CD14-positive monocyte (primary cell): Measurements from ENCODE around the gene B4GALT2. TPM values are rescaled to one million over a fixed set of nuclear protein-coding genes. Genes with fewer than 3 reads are reported as not detected.

Source experiments
- DNase-seq, 3 donors: peaks; one replicate each; pipeline ENCODE4 v3.0.0-alpha.2; 2011 to 2022
- H2AFZ ChIP-seq: 2 replicates; pipeline ENCODE4 v1.6.0; 2012; ENCODE audit warnings: mild to moderate bottlenecking, low read depth, low read length, inconsistent platforms; ENCODE audit not compliant: insufficient read depth, poor library complexity, severe bottlenecking
- H3K27ac ChIP-seq, 2 donors: 1 replicate in 1 of 2; 2 replicates in 1 of 2; pipeline ENCODE4 v1.5.1; 2012 to 2013; ENCODE audit warnings: low read length in 2 of 2, control low read depth in 1 of 2, inconsistent platforms in 1 of 2, low read depth in 1 of 2, mild to moderate bottlenecking in 1 of 2
- H3K27me3 ChIP-seq, 2 donors: one replicate each; pipeline versions ENCODE4 v1.6.0 to v1.6.1; 2011 to 2013; ENCODE audit warnings: low read length in 2 of 2; ENCODE audit not compliant: control insufficient read depth in 2 of 2, insufficient read depth in 2 of 2
- H3K36me3 ChIP-seq, 2 donors: replicated peaks in 1 of 2; 1 replicate in 1 of 2; 2 replicates in 1 of 2; pipeline versions ENCODE4 v1.5.1 to v1.6.1; 2012 to 2013; ENCODE audit warnings: low read length in 2 of 2, control low read depth in 1 of 2, inconsistent platforms in 1 of 2, mild to moderate bottlenecking in 1 of 2; ENCODE audit not compliant: insufficient read depth in 2 of 2, control insufficient read depth in 1 of 2
- H3K4me1 ChIP-seq, 2 donors: 1 replicate in 1 of 2; 2 replicates in 1 of 2; pipeline versions ENCODE4 v1.5.1 to v1.6.1; 2012 to 2013; ENCODE audit warnings: low read length in 2 of 2, control low read depth in 1 of 2, inconsistent platforms in 1 of 2, mild to moderate bottlenecking in 1 of 2, moderate library complexity in 1 of 2; ENCODE audit not compliant: insufficient read depth in 2 of 2, control insufficient read depth in 1 of 2
- H3K4me2 ChIP-seq: replicated peaks from 2 replicates; pipeline ENCODE3; 2012; ENCODE audit warnings: low read length, moderate library complexity, mild to moderate bottlenecking; ENCODE audit not compliant: poor library complexity, severe bottlenecking; ENCODE audit errors: extremely low read depth
- H3K4me3 ChIP-seq, 3 experiments: fragments of 200-600 bp in 1 of 3; sonication (generic) in 1 of 3; replicated peaks in 1 of 3; 1 replicate in 2 of 3; 2 replicates in 1 of 3; pipeline ENCODE4 v1.5.1; 2011 to 2013; ENCODE audit warnings: low read length in 3 of 3, mild to moderate bottlenecking in 3 of 3, control low read depth in 2 of 3, low read depth in 2 of 3, inconsistent platforms in 1 of 3, moderate library complexity in 1 of 3
- H3K79me2 ChIP-seq: 2 replicates; pipeline ENCODE4 v1.6.0; 2012; ENCODE audit warnings: mild to moderate bottlenecking, control low read depth, inconsistent platforms, low read length, moderate library complexity; ENCODE audit not compliant: insufficient read depth
- H3K9ac ChIP-seq: 2 replicates; pipeline ENCODE4 v1.6.0; 2017; ENCODE audit warnings: low read length, mild to moderate bottlenecking; ENCODE audit not compliant: insufficient read depth, poor library complexity, severe bottlenecking
- H3K9me3 ChIP-seq, 2 donors: replicated peaks in 1 of 2; 1 replicate in 1 of 2; 2 replicates in 1 of 2; pipeline versions ENCODE4 v1.5.1 to v1.6.1; 2012 to 2013; ENCODE audit warnings: low read length in 2 of 2, control low read depth in 1 of 2; ENCODE audit not compliant: control insufficient read depth in 1 of 2, insufficient read depth in 1 of 2
- H4K20me1 ChIP-seq: 2 replicates; pipeline ENCODE4 v1.6.0; 2012; ENCODE audit warnings: mild to moderate bottlenecking, low read length, control low read depth, moderate library complexity; ENCODE audit not compliant: insufficient read depth
- H3K27ac Mint-ChIP-seq, 7 donors: one replicate each; pipeline ENCODE4 v1.8.0; 2020; ENCODE audit warnings: mild to moderate bottlenecking in 7 of 7, mixed read lengths in 7 of 7, moderate library complexity in 6 of 7, inconsistent platforms in 2 of 7
- H3K27me3 Mint-ChIP-seq, 3 donors: one replicate each; pipeline ENCODE4 v1.8.0; 2021 to 2022; ENCODE audit warnings: low read depth in 3 of 3, mild to moderate bottlenecking in 3 of 3, mixed read lengths in 3 of 3, moderate library complexity in 3 of 3, inconsistent platforms in 1 of 3
- H3K36me3 Mint-ChIP-seq, 2 donors: one replicate each; pipeline ENCODE4 v1.8.0; 2020; ENCODE audit warnings: mixed read lengths in 2 of 2, inconsistent platforms in 1 of 2, mild to moderate bottlenecking in 1 of 2
- H3K4me1 Mint-ChIP-seq: one replicate; pipeline ENCODE4 v1.8.0; 2020; ENCODE audit warnings: mild to moderate bottlenecking, mixed read lengths
- H3K4me3 Mint-ChIP-seq, 2 donors: one replicate each; pipeline ENCODE4 v1.8.0; 2020; ENCODE audit warnings: mild to moderate bottlenecking in 2 of 2, mixed read lengths in 2 of 2, moderate library complexity in 1 of 2
- H3K9me3 Mint-ChIP-seq, 7 donors: one replicate each; pipeline ENCODE4 v1.8.0; 2020 to 2022; ENCODE audit warnings: mixed read lengths in 7 of 7, mild to moderate bottlenecking in 6 of 7, moderate library complexity in 6 of 7, inconsistent platforms in 2 of 7
- WGBS: methylation state at CpG from one replicate; pipeline ENCODE4 v1.1.5; 2013; ENCODE audit warnings: missing lambda C conversion rate; ENCODE audit not compliant: insufficient coverage; 5-methylcytosine and 5-hydroxymethylcytosine counted together
- intact Hi-C, 2 donors: fragments of 100-400 bp; cut with micrococcal nuclease; formaldehyde crosslinking; loops; one replicate each; pipeline versions ENCODE4 v1.15.0 to v1.15.1; 2023
- polyA plus RNA-seq, 3 donors: library from polyadenylated mRNA; depleted of rRNA in 1 of 3; unstranded in 2 of 3; stranded (reverse) in 1 of 3; fragments of 300-500 nt in 2 of 3; fragments of >200 nt in 1 of 3; fragmentation: Illumina TruSeq in 2 of 3; gene quantifications; 1 replicate in 2 of 3; 2 replicates in 1 of 3; pipeline ENCODE4 v1.2.3, GENCODE V29; 2012 to 2021
- TF ChIP-seq, protein P1 (sequence below): fragments of 200-600 bp; IDR thresholded peaks from one replicate; pipeline ENCODE4 v1.8.0; 2022; ENCODE audit warnings: antibody characterized with exemption, mild to moderate bottlenecking

Gene B4GALT2
- polyA plus RNA-seq, 3 donors: 0.30 to 0.35 TPM; not detected in 1

GRCh38 chr1:44031252-44032169 lies 52.5 kb downstream of the B4GALT2 start, which contains the start of gene SLC6A9:
TSS of gene SLC6A9 (minus strand) at chr1:44031462. CDS start at chr1:44024277, 7,185 bp downstream.
- Mint-ChIP-seq H3K9me3 (peaks cover 0 to 4% (median 0%) of the 10 kb centered on the region in 7 donors), H3K4me3 (peak within 1 kb of the TSS; percentile 84 to 95), H3K4me1 (peaks cover 19% of the 10 kb centered on the region), H3K36me3 (peaks cover 0 to 2% of the 10 kb centered on the region in 2 donors), H3K27ac (peak within 1 kb of the TSS in 1 of 7 donors; percentile 63), H3K27me3 (peaks cover 23 to 38% (median 35%) of the 10 kb centered on the region in 3 donors)
- no peaks in the 10 kb centered on the region for H3K36me3 ChIP-seq
- no peaks in the 10 kb centered on the region for H3K79me2 ChIP-seq
- TF ChIP-seq, protein P1, sequence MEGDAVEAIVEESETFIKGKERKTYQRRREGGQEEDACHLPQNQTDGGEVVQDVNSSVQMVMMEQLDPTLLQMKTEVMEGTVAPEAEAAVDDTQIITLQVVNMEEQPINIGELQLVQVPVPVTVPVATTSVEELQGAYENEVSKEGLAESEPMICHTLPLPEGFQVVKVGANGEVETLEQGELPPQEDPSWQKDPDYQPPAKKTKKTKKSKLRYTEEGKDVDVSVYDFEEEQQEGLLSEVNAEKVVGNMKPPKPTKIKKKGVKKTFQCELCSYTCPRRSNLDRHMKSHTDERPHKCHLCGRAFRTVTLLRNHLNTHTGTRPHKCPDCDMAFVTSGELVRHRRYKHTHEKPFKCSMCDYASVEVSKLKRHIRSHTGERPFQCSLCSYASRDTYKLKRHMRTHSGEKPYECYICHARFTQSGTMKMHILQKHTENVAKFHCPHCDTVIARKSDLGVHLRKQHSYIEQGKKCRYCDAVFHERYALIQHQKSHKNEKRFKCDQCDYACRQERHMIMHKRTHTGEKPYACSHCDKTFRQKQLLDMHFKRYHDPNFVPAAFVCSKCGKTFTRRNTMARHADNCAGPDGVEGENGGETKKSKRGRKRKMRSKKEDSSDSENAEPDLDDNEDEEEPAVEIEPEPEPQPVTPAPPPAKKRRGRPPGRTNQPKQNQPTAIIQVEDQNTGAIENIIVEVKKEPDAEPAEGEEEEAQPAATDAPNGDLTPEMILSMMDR: no peak
- WGBS: 33% methylated on average over 16 of the region's 40 CpGs
- H3K27me3 ChIP-seq: peaks cover 2 to 25% of the 10 kb centered on the region in 2 donors
- intact Hi-C loops: loop anchor here in 1 of 2 donors (10.0 kb wide), 1 partner anchor 267 kb away; no protein-coding TSS in a partner anchor
- peaks cover 16 to 23% of the 10 kb centered on the region in 2 donors for H3K4me1 ChIP-seq
- H3K4me3 ChIP-seq: peak within 1 kb of the TSS; percentile 63 to 87 (median 83)
- peak within 1 kb of the TSS; percentile 47 for H3K9ac ChIP-seq
- no peaks in the 10 kb centered on the region for H3K9me3 ChIP-seq
- H4K20me1 ChIP-seq: no peaks in the 10 kb centered on the region
- H3K4me2 ChIP-seq: peak within 1 kb of the TSS; percentile 100
- no peak for DNase-seq
- H3K27ac ChIP-seq: no peak within 1 kb of the TSS
- H2AFZ ChIP-seq: peak within 1 kb of the TSS; percentile 90

GRCh38 chr1:44032170-44032790 lies 53.3 kb downstream of the B4GALT2 start:
- 97% methylated on average over 5 of the region's 6 CpGs for WGBS
- H3K4me3 Mint-ChIP-seq: peak overlapping the region in 1 of 2 donors; percentile 19
- peaks cover 19% of the 10 kb centered on the region for H3K4me1 Mint-ChIP-seq
- no peaks in the 10 kb centered on the region for H4K20me1 ChIP-seq
- TF ChIP-seq, protein P1: no peak
- no peak overlapping the region for H3K27ac Mint-ChIP-seq
- H3K79me2 ChIP-seq: no peaks in the 10 kb centered on the region
- no peak for DNase-seq
- no peak overlapping the region for H3K27ac ChIP-seq
- peaks cover 16 to 23% of the 10 kb centered on the region in 2 donors for H3K4me1 ChIP-seq
- intact Hi-C loops: loop anchor here in 1 of 2 donors (10.0 kb wide), 1 partner anchor 267 kb away; no protein-coding TSS in a partner anchor
- H3K36me3 ChIP-seq: no peaks in the 10 kb centered on the region
- H3K9ac ChIP-seq: no peak overlapping the region
- H2AFZ ChIP-seq: no peak overlapping the region
- no peak overlapping the region for H3K4me2 ChIP-seq
- peaks cover 0 to 4% (median 0%) of the 10 kb centered on the region in 7 donors for H3K9me3 Mint-ChIP-seq
- peaks cover 0 to 2% of the 10 kb centered on the region in 2 donors for H3K36me3 Mint-ChIP-seq
- H3K27me3 ChIP-seq: peaks cover 2 to 25% of the 10 kb centered on the region in 2 donors
- no peaks in the 10 kb centered on the region for H3K9me3 ChIP-seq
- peaks cover 23 to 38% (median 35%) of the 10 kb centered on the region in 3 donors for H3K27me3 Mint-ChIP-seq
- H3K4me3 ChIP-seq: no peak overlapping the region
